ENCODE measurements around the gene TBCK. TPM values are rescaled to one million over a fixed set of nuclear protein-coding genes. Genes with fewer than 3 reads are reported as not detected.
A peak's percentile ranks its signal among the peaks of the same experiment; 100 is the strongest.
"Not testable (repeated sequence)": the region's sequence is repeated elsewhere in the genome, so short reads cannot be mapped to it uniquely, and the experiment has no call there.

TBCK gene
- total RNA-seq, 2 donors from 2014 or later: 15.7 to 18.8 TPM

DNA sequence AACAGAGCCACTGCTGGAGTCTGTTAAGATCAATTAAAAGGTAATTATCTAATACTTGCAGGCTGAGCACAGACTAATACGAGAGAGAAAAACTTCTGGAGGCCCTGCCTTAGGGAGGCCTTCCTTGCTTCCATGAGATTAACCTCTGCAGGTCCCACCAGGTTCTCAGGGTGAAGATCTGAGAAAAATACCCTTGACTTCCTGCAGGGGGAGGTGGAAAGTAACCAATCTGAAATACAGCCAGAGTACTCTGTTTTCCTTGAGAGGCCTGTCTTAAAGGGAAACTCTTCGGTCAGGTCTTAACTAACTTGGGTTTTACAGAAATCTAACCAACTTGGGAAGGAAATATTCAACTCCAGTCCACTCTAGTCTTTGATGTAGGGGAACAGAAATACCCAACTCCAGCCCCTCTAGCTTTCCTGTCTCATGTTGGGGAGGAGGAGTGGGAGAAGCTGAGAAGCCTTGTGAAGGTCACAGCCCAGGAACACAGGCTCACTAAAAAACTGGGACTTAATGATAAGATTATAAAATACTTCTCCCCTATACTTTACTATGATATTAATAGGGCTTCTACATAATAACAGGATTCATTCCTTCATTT lies 77.1 kb downstream of the TBCK start:
- no peak overlapping the region for H3K27ac ChIP-seq
- no peaks in the 10 kb centered on the region for H3K4me1 ChIP-seq
- H3K36me3 ChIP-seq: peaks cover 13% of the 10 kb centered on the region
- no peak for DNase-seq (ENCODE audit: low spot score)
- H3K4me3 ChIP-seq: no peak overlapping the region
- no peaks in the 10 kb centered on the region for H3K9me3 ChIP-seq
- no peaks in the 10 kb centered on the region for H3K27me3 ChIP-seq
- TF ChIP-seq, protein P1, sequence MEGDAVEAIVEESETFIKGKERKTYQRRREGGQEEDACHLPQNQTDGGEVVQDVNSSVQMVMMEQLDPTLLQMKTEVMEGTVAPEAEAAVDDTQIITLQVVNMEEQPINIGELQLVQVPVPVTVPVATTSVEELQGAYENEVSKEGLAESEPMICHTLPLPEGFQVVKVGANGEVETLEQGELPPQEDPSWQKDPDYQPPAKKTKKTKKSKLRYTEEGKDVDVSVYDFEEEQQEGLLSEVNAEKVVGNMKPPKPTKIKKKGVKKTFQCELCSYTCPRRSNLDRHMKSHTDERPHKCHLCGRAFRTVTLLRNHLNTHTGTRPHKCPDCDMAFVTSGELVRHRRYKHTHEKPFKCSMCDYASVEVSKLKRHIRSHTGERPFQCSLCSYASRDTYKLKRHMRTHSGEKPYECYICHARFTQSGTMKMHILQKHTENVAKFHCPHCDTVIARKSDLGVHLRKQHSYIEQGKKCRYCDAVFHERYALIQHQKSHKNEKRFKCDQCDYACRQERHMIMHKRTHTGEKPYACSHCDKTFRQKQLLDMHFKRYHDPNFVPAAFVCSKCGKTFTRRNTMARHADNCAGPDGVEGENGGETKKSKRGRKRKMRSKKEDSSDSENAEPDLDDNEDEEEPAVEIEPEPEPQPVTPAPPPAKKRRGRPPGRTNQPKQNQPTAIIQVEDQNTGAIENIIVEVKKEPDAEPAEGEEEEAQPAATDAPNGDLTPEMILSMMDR (IDR thresholded peaks at IDR 0.05): peak in 1 of 2 donors; percentile 64

DNA sequence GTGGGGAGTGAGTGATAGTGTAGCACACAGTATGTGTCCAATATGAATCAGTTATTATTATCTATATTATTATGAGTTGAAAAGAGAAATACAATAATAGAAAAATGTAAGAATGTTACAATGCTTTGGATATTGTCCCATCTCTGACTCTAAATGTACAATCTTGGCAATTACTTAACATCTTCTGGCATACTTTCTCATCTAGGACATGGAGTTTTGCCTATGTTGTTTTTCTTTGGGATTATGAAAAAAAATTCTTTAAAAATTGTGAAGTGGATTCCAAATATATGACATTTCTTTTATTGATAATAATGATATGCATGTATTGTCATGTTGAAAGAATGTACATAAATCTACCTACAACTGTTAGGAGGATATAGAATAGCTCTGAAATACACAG lies 84.1 kb downstream of the TBCK start:
- no peak for DNase-seq (ENCODE audit: low spot score)
- H3K36me3 ChIP-seq: peaks cover 52% of the 10 kb centered on the region

GRCh38 chr4:106222548-106222947 lies 93.5 kb downstream of the TBCK start:
- TF ChIP-seq, protein P1 (IDR thresholded peaks at IDR 0.05): no peak
- no peak overlapping the region for H3K27ac ChIP-seq
- H3K4me3 ChIP-seq: no peak overlapping the region
- no peaks in the 10 kb centered on the region for H3K4me1 ChIP-seq
- no peaks in the 10 kb centered on the region for H3K27me3 ChIP-seq
- no peak for DNase-seq (ENCODE audit: low spot score)
- no peaks in the 10 kb centered on the region for H3K36me3 ChIP-seq
- H3K9me3 ChIP-seq: no peaks in the 10 kb centered on the region

More for the DNA sequence above, 84.1 kb downstream of the TBCK start:
- TF ChIP-seq, protein P1 (IDR thresholded peaks at IDR 0.05): no peak
- Histone ChIP-seq H3K9me3 (no peaks in the 10 kb centered on the region), H3K4me1 (no peaks in the 10 kb centered on the region), H3K4me3 (no peak overlapping the region), H3K27ac (no peak overlapping the region), H3K27me3 (no peaks in the 10 kb centered on the region)

DNA sequence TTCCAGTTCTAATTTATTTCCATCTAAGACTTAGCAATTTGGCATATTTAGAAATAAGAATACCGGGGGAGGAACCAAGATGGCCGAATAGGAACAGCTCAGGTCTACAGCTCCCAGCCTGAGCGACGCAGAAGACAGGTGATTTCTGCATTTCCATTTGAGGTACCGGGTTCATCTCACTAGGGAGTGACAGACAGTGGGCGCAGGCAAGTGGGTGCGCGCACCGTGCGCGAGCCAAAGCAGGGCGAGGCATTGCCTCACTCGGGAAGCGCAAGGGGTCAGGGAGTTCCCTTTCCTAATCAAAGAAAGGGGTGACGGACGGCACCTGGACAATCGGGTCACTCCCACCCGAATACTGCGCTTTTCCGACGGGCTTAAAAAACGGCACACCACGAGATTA lies 102.7 kb downstream of the TBCK start:
- not testable (repeated sequence) for H3K9me3 ChIP-seq; H3K27ac ChIP-seq; DNase-seq (ENCODE audit: low spot score); H3K27me3 ChIP-seq; H3K36me3 ChIP-seq; H3K4me1 ChIP-seq; H3K4me3 ChIP-seq

GRCh38 chr4:106210021-106210420 lies 106.0 kb downstream of the TBCK start:
- no peak overlapping the region for H3K4me3 ChIP-seq
- no peak overlapping the region for H3K27ac ChIP-seq
- no peaks in the 10 kb centered on the region for H3K9me3 ChIP-seq
- H3K36me3 ChIP-seq: no peaks in the 10 kb centered on the region
- H3K4me1 ChIP-seq: no peaks in the 10 kb centered on the region
- DNase-seq (ENCODE audit: low spot score): no peak
- TF ChIP-seq, protein P1 (IDR thresholded peaks at IDR 0.05): no peak
- no peaks in the 10 kb centered on the region for H3K27me3 ChIP-seq

GRCh38 chr4:106208481-106209460 lies 107.2 kb downstream of the TBCK start:
- Histone ChIP-seq H3K36me3 (no peaks in the 10 kb centered on the region), H3K4me3 (no peak overlapping the region)
- TF ChIP-seq, protein P1 (IDR thresholded peaks at IDR 0.05): no peak

More at GRCh38 chr4:106208481-106209460, 107.2 kb downstream of the TBCK start:
- Histone ChIP-seq H3K9me3 (no peaks in the 10 kb centered on the region), H3K4me1 (no peaks in the 10 kb centered on the region), H3K27ac (no peak overlapping the region), H3K27me3 (no peaks in the 10 kb centered on the region)
- DNase-seq (ENCODE audit: low spot score): no peak
